NCI-H748 treated with DMSO at 0.1 percent for 48 hours (cell line): Measurements from ENCODE around the gene MRPL9.

Experiments
- DNase-seq: peaks from one replicate; lab custom pipeline; 2025; lab: John Stamatoyannopoulos, UW

The MRPL9 gene

DNA sequence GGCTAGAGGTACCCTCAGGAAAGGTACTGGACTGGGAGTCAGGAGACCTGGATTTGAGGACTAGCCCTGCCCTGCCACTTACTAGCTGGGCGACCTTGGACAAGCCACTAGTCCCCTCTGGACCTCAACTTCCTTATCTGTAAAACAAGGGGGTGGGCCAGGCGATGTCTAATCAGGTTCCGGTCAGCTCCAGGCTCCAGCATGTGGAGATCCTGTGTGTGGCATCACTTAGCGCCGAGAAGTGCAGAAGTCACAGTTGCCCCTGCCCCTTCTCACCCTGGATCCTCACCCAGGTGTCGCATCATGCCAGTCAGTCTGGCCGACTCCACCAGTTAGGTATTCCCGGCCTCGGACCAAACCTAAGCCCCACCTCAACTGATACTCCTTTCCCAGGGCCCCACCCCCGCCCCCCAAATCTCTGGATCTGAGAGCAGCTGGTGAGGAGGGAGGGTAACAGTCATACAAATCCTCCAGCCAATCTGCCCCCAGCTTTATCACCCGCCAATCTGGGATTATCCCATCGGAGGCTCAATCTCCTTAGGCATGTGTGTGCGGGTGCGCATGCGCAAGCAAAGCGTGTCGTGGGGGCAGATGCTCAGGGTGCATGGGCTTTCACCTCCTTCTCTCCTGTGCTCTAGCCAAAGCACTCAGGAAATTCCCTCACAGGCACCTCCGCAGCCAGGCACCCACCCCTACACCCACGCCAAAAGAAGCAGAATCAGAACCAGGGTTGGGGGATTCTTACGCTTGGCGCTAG is 52.1 kb downstream of the MRPL9 start:
- DNase-seq: no peak

DNA sequence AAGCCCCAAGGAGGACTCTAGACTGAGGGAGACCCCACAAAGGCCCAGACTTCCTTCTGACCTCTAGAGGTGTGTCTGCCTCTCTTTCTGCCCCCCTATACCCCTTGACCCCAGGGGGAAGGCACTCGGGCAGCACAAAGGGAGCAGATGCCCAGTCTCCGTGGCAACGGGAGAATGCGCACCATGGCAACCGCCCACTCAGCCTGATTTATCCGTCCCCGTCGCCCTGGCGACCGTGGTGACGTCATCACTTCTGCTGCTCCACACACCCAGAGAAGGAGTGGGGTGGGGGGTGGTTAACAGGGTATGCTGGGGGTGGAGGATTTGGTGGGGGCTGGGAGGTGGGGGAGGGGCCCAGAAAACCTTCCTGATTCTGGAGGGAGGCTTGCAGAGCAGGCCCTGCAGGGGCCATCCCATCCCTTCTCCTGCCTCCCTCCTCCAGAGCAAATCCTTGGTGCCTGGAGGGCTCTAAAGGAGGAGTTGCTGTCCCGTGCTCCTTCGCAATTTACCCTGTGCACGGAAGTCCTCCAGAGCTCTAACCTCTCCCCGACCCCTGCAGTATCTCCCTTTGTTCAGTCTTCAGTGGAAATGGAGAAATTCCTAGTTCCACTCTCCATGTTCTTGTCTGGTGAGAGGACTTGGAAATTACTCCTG is 53.0 kb downstream of the MRPL9 start:
- DNase-seq: peak; percentile 85
